ENCODE results near the gene MALRD1.

- no peak for TF ChIP-seq POLR2A (IDR thresholded peaks at IDR 0.05; ENCODE audit: low read length)
- no peak for TF ChIP-seq GATA1 (IDR thresholded peaks at IDR 0.05; ENCODE audit: low read depth, low read length)
Measured at GRCh38 chr10:19329475-19329874, 280.9 kb downstream of the MALRD1 start.

Measured in erythroblast (primary cell).